NCI-H1694 (cell line): ENCODE measurements around the gene LRRC8D.

Experiments used
- DNase-seq: peaks from one replicate; lab custom pipeline; 2025; lab: John Stamatoyannopoulos, UW

Gene LRRC8D

DNA sequence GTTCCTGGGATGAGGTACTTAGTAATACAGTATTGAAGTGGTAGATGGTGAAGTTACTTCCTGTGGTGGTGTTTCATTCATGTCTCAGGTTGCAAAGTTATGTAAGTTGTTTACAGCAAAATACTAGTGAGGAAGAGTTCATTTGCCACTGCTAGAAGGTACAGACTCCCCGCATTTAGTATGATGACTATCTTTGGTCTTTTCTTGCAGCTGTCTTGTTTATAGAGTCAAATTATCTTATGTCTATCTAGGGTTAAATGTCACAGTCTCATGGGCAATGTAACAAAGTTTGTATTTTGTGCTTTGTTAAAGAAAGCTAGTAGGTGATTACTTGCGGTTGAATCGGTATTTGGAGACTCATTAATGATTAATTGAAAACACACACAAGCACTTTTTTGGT lies 50.2 kb downstream of the LRRC8D start:
- no peak for DNase-seq

DNA sequence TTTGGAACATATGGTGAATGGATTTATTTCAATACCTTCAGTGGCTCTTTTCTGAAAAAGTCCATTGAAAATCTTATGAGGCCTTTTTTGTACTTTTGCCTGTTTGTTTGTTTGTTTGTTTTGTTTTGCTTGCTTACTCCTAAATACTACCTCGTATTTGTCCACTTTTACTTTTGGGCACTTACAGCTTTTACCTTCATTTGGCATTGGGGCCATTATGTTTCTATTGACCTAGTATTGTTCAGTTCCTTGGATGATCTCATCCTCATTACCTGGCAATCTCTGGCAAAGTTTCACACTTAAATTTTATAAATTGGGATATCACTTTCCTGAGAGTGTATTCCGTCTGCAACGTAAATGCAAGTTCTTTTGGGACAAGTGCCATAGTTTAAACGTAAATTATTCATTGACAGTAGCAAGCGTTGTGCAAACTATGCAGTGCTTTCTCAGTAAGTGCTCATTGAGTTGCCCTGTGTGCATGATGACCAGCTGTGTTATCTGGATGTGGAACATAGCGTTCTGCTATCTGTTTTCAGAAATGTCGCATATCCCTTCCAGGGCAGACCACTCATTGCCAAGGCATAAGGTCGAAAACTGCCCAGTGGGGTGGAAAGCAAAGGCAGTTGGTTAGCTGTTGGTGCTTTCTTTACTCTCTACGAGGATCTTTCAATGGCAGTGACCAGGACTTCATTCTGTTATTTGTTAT lies 51.1 kb downstream of the LRRC8D start:
- no peak for DNase-seq

DNA sequence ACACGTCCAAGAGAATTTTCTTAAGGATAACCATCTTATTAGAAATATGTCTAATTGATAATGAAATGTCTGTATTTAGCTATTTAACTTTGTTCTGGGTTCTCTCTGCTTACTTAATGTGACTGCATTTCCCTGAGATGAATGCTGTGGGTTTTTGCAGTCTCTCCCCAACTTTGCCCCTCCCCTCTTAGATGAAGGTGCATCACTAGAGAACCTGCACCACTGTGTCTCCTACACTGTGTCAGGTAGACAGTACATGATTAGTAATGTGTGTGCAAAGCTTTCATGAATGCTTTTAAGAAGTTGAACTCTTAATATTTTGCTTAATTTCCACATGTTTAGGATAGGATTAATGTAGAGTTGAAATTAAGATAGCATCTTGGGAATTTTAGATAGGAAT lies 51.7 kb downstream of the LRRC8D start:
- no peak for DNase-seq

DNA sequence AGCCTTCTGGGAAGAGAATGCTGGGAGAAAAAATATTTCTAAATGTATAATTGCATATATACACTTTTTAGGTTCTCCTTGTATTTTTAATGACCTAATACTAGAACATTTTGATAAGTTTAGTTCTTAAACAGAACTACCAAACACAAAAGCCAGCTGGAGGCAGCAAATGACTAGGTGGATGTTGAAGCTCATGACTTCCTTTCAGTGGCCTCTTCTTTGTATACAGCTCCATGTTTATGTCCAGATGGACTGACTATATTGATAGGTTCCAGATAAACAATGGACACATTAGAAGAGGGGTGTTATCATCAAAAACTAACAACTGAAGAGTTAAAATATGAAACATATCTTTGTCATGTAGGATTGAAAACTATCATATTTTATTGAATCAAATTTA lies 52.5 kb downstream of the LRRC8D start:
- DNase-seq = no peak

DNA sequence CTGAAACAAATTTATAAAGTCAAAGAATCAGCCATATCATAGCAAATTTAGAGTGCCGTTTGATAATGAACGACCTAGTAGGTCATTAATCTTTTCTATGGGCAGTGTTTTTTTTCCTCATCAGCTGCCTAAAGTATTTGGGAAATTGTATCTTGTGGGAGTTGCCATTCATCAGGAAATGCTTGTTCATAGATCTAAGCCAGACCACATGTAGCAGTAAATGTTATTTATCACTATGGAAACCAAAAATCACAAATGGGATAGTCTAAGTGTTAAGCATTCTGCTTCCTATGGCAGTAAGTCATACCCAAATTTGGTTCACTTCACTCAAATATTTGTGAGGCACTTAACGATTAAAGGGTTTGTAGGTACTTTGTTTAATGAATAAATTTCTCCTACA lies 52.9 kb downstream of the LRRC8D start:
- no peak for DNase-seq

DNA sequence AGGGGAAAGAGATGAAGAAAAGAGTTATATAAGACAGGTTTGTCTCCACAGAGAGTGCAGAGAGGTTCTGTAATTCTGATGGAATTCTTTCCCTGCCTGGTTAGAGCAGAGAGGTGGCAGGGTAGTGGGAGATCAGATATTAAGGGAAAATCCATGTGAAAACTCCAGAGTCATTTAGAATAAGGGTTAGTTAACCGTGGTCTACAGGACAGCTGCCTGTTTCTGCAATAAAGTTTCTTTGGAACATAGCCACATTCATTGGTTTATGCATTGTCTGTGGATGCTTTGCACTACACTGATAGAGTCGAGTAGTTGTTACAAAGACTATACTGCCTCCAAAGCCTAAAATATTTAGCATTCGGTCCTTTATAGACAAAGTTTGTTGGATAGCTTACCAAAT lies 55.6 kb downstream of the LRRC8D start:
- DNase-seq = no peak

DNA sequence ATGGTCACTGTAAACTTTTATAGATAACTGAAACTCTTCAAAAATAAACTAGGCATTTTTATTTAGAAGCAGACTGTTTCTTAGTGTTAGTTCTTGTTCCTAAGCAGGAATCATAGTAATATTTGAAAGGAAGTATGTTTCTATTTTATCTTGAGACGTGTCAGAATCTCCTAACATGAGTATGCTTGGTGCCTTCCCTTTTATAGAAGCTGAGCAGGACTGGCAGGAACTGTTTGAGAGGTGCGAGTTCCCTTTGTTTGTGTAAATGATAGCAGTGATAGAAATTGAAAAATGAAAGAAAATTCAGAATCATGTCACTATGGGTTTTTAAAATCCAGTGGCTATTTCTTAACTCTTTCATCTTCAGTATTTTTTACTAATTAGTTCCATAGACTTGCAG lies 56.9 kb downstream of the LRRC8D start:
- no peak for DNase-seq

DNA sequence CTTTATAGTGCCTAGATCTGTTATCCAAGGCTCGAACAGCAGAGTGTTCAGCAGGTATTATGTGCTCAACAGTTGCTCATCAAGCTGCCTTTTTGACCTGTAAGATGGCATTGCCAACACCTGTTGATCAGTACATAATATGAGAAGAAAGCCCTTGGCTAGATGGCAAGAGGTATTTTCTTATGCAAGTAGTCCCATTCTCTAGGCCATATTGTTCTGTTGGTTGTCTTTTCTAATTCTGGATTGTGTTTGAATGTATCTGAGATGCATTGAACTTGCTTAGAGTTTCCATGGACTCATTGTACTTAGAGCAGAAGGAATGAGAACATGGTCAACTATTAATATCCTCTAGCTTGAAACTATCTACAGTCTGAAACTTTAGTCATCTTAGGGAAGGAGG lies 57.4 kb downstream of the LRRC8D start:
- no peak for DNase-seq

DNA sequence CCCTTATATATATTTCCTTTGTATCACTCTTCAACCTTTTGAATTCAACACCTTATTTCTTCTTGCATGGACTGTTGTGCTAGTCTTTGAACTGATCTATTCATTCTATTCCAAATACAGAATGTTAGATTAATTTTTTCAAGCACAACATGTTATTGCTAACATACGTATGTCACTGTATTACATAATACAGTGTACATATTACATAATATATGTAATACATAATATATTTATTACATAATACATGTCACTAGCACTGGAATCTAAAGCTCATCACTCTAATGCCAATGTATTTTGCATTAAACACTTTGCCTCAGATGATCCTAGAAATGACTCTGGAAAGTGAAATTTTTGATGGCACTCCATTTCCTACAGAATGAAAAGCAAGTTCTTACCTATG lies 59.8 kb downstream of the LRRC8D start:
- DNase-seq = no peak

DNA sequence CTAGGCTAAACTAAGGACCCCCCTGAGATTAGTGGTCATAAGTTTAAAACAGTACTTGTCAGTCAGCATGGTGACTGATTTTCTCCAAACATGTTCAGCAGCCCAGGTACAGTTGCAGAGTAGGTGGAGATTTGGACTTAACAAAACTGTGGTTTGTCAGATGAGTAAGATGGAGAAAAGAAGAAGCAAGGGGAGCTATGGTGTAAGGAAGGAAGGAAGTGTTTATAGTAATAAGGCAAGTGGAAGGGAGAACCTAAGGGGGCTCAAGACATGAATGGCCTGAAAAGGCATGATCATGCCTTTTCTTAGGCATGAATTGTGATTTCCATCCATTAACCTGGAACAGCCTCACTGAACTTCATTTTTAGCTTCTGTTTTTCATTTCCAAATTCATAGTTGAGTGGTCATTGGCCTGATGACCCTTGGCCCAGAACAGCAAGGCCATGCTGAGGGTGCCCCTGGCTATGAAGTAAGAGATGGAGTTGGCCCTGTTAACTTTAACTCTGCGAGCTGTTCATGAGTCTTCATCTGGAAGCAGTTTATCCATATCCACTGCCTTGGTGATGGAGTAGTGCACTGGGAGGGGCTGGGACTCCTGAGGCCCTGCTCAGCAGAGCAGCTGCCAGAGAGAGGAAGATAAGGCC lies 60.7 kb downstream of the LRRC8D start:
- DNase-seq = no peak

DNA sequence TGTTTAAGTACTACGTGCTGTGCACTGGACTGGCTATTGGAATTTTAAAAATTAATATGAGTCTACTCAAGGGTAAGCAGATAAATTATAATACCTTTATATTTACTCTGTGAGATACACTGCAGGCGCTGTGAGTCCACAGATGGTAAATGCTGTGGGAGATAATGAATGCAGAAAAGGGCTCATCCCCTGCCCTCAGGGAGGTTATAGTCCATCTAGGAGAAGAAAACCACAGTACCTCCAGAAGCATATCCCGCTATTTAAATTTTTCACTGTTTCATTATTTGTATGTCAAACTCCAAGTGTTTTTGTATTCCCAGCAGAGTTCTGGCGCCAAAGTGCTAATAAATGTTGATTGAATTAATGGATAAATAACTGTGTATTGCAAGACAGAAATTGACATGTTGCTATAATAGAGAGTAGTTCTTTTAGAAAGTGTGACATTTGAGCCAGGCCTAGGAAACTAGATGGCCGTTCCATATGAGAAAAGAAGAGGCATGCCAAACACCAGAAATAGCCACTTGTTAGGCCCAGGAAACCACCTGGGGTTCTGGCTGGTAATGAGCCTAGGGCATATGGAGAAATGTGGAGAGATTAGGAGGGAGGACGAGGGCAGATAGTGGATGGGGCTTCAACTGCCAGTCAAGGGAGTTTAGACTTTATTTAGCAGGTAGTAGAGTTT lies 61.7 kb downstream of the LRRC8D start:
- no peak for DNase-seq

DNA sequence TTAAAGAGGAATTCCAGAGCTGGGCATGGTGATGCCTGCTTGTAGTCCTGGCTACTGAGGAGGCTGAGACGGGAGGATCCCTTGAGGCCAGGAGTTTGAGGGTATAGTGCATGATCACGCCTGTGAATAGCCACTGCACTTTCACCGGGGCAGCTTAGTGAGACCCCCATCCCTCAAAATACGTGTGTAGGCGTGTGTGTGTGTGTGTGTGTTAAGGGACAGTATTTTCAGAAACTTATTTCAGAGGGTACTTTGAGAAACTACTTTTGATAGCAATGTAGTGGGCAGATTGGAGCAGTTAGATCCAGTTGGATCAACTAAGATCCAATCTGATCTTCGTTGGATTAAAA lies 62.2 kb downstream of the LRRC8D start:
- no peak for DNase-seq

DNA sequence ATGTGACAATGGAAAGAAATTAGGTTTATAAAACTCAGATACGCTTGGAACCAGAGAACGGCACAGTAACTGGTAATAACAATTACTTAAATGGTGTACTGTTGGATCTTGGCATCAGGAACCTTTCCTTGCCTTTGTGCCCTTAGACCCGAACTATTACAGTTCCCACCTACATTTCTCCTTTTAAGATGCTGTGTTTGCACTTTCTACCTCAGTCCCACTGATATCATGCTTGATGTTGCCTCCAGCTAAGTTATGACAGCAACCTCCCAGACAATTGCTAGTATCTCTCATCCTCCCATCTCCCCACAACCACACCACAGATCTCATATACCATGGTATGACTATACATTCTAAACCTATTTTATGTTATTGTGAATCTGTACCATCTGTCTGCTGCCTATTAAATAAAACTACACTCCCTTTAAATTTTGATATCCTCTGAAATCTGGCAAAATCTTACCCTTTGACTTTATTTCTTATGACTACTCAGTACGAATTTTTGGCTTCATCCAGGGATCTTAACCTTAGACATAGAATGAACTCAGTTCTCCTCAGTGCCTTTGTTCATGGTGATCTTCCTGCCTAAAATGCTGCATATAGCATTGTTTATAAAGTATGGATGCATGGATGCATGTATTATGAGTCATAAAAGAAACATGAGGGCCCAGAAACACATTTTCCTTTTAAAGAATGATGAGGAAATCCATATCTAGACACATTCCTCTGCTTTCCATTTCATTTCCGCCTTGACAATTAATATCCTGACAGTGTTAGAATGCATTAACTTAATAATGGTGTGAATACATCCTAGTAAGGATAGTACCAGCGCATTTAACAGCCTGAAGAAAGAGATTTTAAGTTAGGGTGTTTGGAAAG lies 64.1 kb downstream of the LRRC8D start:
- DNase-seq = no peak

DNA sequence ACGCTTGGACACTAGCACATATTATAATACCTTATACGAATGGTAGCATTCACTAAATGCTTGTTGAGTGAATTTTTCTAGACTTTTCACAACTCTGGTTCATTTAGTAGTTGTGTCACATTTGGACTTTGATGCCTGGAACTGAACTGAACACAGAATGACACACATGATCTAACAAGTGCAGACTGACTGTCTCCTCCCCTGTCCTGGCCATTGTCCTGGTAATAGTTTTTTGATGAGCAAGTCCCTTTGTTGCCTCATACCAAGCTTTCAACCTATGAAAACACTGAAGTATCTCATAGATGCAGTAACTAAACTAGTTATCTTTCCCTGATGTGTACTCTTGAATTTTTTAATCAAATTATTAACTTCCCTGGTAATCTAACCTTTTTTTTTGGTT lies 66.4 kb downstream of the LRRC8D start:
- DNase-seq = no peak

DNA sequence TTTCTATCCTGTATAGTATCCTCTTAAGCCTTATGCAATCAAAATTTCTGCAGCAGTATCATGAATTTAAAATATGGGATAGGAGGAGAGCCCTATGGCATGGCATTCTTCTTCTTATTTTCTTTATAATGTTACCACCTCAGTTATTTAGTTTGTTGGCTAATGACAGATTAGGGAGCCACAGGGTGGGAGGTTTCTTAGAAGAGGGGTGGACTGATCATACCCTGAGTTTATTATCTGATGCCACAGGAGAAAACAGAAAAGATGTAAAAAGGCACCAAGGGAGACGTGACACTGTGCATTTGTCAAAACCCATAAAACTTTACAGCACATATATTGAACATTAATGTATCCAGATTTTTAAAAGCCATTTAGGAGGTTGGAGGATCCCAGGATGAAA lies 66.9 kb downstream of the LRRC8D start:
- no peak for DNase-seq

DNA sequence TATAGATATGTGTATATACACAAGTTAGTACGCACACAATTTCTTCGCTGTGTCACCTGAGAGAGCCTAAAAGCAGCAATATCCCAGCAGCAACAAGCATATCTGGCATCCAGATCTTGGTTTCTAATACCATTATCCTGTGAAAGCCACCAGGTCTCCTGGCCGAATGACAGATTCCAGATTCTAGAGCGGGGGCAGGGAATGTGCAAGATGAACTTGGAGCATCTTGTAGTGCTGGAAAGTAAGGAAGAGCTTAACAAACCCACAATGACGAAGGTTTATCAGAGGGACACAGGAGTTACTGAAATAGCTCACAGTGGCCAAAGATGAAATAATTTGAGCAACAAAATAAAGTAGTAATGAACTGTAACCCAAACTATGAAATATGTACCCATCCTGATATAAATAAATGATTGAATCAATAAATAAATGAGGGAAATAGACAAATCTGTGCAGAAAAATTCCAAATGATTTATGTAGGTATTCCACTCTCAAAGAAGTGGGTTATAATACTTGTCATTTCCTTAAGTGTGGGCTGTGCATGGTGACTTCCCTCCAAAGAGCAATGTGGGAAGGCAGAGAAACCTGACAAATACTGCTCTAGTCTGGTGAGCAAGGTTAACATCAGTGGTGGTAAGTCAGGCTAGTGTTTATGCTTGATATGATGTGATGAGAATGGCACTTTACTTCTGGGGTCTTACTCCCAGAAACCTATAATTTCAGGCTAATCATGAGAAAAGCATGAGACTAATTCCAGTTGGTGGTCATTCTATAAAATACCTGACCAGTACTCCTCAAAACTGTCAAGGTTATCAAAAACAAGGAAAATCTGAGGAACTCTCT lies 67.9 kb downstream of the LRRC8D start:
- DNase-seq = no peak

DNA sequence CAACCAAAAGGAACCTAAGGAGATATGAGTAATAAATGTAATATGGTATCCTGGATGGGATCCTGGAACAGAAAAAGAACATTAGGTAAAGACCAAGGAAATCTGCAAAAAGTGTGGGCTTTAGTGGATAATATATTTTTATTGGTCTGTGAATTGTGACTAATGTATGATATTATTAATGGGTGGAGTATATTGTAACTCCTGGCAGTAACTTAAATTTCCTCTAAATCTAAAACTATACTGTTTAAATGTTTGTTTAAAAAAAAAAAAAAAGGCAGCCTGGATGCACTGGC lies 68.4 kb downstream of the LRRC8D start:
- DNase-seq = no peak

DNA sequence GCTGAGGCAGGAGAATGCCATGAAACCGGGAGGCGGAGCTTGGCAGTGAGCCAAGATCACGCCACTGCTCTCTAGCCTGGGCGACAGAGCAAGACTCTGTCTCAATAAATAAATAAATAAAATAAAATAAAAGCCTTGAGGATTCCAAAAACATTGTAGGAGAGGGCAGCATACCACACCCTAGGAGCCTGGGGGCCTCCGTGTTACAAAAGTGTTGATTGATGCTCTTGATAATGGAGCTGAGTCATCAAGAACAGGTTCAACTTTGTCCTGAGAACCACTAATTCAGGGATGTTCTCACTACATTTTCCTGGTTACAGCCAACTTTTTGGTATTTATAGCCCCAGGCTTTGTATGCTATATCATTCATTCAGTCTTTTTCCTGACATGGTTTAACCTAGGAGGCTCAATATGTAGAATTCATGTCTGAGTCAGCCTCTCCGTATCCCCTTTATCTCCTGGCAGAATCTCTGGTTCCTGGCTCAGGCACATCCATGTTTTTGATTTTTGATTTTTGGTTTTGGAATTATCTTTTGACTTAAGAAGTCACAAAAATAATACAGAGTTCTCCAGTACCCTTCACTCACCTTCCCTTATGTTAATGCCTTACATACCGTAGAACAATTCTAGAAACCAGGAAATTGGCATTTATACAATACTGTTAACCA lies 69.4 kb downstream of the LRRC8D start:
- no peak for DNase-seq

DNA sequence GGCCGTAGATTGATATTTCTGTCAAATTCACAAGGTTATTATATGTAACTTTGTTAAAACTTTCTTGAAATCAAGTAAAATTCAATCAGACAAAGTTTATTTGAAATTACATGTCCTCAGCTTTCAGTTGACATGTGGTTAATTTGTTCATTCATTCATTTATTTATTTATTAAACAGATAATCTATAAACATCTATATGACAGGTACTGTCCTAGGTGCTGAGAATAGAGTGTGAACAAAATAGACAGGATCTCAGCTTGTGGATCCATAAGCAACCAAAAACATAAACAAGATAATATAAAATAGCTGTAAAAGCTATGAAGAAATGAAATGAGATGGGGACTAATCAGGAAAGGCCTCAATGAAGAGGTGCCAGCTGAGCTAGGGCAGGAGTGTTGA lies 72.0 kb downstream of the LRRC8D start:
- DNase-seq = no peak

DNA sequence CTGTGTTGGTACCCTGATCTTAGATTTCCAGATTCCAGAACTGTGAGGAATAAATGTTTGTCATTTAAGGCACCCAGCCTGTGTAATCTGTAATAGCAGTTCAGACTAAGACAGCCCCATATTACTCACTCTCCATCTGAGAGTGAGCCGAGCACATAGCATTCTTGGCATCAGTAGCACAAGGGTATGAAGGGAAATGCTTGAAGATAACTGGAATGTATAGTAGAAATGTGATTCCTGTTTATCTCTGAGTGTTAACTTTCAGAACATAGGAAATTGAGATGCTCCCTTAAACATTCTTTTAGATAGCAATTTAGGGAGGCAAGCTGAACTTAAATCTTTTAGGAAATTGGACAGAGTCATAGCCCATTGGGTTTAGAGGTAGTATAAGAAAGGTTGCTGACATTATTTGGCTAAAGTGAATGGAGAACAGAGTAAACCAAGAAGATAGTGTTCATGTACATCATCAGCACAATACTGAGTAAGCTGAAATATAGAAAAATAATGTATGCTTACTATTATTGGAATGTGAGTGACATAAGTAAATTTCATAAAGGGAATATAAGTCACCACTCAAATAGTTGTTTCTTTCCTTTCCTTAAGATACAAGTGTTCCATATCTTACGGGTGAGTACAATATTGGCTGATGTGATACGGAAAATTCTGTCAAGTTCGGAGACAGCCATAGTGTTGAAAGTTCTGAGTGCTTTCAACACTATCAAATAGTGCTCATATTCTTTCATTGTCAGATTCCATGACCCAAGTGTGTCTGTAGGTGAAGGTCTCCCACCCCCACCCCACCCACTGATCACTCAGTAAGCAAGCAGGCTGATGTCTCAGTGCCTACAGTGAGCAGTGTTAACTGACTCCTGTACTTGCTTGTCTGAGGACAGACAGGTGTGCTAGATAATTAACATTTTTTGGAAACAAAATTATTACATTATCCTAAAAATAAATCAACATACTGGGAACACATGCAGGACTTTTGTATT lies 73.7 kb downstream of the LRRC8D start:
- DNase-seq = no peak
